Measurements from ENCODE around the gene MRPL36. TPM values are rescaled to one million over a fixed set of nuclear protein-coding genes. Genes with fewer than 3 reads are reported as not detected.
"Not testable (repeated sequence)": the region's sequence is repeated elsewhere in the genome, so short reads cannot be mapped to it uniquely, and the experiment has no call there.

Gene MRPL36
- total and polyA plus RNA-seq, 12 donors = 43.4 to 126 (median 49.8) TPM

DNA sequence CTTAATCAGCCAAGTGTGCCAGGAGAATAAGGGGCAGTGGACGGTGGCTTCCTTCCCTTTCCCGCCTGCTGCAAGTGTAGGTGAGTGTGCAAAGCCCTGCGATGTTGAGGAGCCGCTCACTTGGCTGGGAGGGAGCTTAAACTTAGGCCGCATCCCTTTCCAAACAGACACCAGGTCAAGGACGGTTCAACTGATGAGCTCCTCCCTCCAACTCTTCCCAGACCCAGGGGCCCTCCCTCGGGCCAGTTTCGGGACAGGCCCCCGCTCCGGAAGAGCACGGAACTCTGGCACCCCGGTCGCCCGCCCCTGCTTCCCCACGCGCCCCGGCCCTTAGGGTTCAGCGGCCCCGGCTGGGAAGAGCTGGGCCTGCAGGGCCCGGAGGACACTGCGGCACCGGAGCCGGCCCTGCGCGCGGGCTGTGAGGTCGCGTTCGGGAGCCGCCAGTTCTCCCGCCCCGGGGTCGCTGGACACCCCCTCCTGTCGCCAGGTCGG lies 481 bp downstream of the MRPL36 start:
- Histone ChIP-seq H3K36me3 (peaks cover 0 to 48% (median 6%) of the 10 kb centered on the region in 9 donors), H3K4me1 (peaks cover 4 to 54% (median 36%) of the 10 kb centered on the region in 9 donors), H3K27me3 (no peaks in the 10 kb centered on the region), H3K4me3 (peak overlapping the region; percentile 75 to 100 (median 92)), H3K9me3 (no peaks in the 10 kb centered on the region), H3K27ac (peak overlapping the region in 9 of 10 donors; percentile 84 to 98 (median 92))
- intact Hi-C loops (cut with DNase I) = no loop called here
- DNase-seq = no peak
- no peak for TF ChIP-seq CTCF (IDR thresholded peaks at IDR 0.05)
- 1% methylated on average over 27 to 35 of the region's 35 CpGs for WGBS, 2 donors
- peak; percentile 3 to 54 (median 10) for ATAC-seq

DNA sequence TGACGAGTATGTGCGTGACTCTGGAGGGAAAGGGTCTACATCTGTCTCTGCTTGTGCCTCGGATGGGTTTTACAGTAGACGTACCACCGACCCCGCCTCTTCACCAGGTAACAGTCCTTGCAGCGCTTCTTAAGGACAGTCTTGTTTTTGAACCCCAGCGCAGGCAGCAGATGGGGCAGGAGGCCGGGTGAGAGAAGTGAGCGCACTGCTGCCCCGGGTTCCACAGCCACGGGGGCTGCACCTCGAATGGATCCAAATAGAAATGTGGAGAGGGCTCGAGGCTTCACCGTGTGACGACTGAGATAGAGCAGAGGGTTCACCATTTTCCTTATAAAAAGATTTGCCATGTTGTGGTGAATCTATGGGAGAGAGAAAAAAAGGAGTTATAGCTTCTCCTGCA lies 1.0 kb downstream of the MRPL36 start:
- ATAC-seq; DNase-seq; intact Hi-C loops (cut with DNase I); H3K9me3 ChIP-seq; H3K27me3 ChIP-seq: not testable (repeated sequence)
- Histone ChIP-seq H3K27ac (peak overlapping the region in 5 of 10 donors; percentile 84 to 95 (median 93)), H3K4me3 (peak overlapping the region in 9 of 10 donors; percentile 75 to 100 (median 92)), H3K36me3 (peaks cover 0 to 43% (median 4%) of the 10 kb centered on the region in 9 donors), H3K4me1 (peaks cover 4 to 58% (median 32%) of the 10 kb centered on the region in 9 donors)
- WGBS, 2 donors = 84 to 86% methylated on average over 16 of the region's 16 CpGs

DNA sequence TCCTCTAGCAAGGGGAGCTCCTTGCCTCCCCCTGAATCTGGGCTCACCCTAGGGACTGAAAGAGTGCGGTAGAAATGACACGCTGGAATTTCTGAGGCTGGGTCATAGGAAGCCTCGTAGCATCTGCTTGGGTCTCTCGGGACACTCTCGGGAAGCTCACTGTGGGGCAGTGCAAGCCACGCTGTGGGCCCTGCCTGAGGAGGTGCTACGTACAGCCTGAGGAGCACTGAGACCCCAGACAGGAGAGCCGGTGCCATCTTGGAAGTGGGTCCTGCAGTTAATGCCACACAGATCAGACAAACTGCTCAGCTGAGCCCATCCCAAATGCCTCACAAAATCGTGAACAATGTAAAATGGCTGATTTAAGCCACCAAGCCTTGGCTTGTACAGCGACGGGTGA lies 1.8 kb downstream of the MRPL36 start:
- Histone ChIP-seq H3K27me3 (no peaks in the 10 kb centered on the region), H3K27ac (no peak overlapping the region), H3K9me3 (no peaks in the 10 kb centered on the region), H3K4me1 (peaks cover 4 to 62% (median 30%) of the 10 kb centered on the region in 9 donors), H3K36me3 (peaks cover 0 to 35% (median 3%) of the 10 kb centered on the region in 9 donors), H3K4me3 (no peak overlapping the region)
- DNase-seq (no peak), ATAC-seq (no peak)
- intact Hi-C loops (cut with DNase I) = no loop called here
- WGBS, 2 donors = 79 to 88% methylated on average over 11 of the region's 11 CpGs
- TF ChIP-seq CTCF (IDR thresholded peaks at IDR 0.05) = no peak

DNA sequence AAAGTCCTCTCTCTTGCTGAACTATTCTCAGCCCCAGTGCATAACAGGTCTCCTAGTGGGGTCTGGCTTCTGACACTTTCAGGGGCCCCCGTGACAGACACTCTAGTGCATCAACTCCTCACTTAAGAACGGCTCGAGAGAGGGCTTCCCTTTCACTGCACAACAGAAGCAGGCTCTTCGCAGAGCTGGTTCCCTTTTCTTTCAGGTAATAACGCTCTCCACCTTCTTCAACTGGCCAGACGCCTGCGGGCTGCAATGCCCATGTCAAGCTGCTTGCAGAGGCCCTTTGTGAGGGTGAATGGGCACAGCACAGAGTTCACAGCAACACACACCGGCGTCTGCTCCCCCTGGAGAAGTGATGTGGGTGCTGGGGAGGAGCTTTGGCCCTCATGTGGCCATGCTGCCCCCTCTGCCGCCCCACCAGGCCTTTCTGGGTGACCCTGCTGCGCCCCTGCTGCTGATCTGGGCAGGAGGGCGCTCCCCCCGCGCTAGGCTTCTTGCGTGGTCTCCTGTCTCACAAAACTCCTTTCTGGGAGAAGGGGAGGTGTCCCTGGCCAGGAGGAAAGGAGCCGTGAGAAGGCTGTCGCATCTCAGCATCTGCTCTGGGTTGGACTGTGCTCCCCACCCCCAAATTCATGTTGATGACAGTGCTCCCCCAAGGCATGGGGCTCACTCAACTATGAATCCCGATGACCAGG lies 2.4 kb downstream of the MRPL36 start:
- no peaks in the 10 kb centered on the region for H3K9me3 ChIP-seq
- no peak for ATAC-seq
- no peak overlapping the region for H3K27ac ChIP-seq
- WGBS, 2 donors = 86 to 90% methylated on average over 18 of the region's 18 CpGs
- intact Hi-C loops (cut with DNase I) = no loop called here
- TF ChIP-seq CTCF (IDR thresholded peaks at IDR 0.05) = no peak
- H3K4me1 ChIP-seq = peaks cover 4 to 62% (median 24%) of the 10 kb centered on the region in 9 donors
- H3K4me3 ChIP-seq = no peak overlapping the region
- H3K36me3 ChIP-seq = peaks cover 0 to 29% (median 0%) of the 10 kb centered on the region in 9 donors
- DNase-seq = no peak
- H3K27me3 ChIP-seq = no peaks in the 10 kb centered on the region

Measured in heart right ventricle (tissue), 16 donors.